Keratinocyte (primary cell): ENCODE measurements around the gene AFDN. TPM values are rescaled to one million over a fixed set of nuclear protein-coding genes. Genes with fewer than 3 reads are reported as not detected.

Experiments
- DNase-seq: peaks from one replicate; pipeline ENCODE4 v3.0.0-alpha.2; 2011; ENCODE audit warnings: low read depth, missing footprints, low spot score
- FAIRE-seq: peaks from 2 replicates; lab custom pipeline; 2011; peaks lifted over from hg19 to GRCh38; lab: Jason Lieb, UNC
- H2AFZ ChIP-seq: 2 replicates; pipeline ENCODE4 v1.6.0; 2012; ENCODE audit warnings: low read length, control low read depth, inconsistent platforms; ENCODE audit not compliant: control insufficient read depth
- H3K27ac ChIP-seq: 2 replicates; pipeline ENCODE4 v1.5.1; 2011; ENCODE audit warnings: low read length; ENCODE audit not compliant: control insufficient read depth, insufficient read depth
- H3K27me3 ChIP-seq: 3 replicates; pipeline ENCODE4 v1.6.0; 2011; ENCODE audit warnings: low read length; ENCODE audit not compliant: control insufficient read depth, insufficient read depth; ENCODE audit errors: extremely low read depth
- H3K36me3 ChIP-seq, 2 experiments: 2 replicates in 1 of 2; 3 replicates in 1 of 2; pipeline ENCODE4 v1.5.1; 2011; ENCODE audit warnings: low read length in 2 of 2, mild to moderate bottlenecking in 1 of 2; ENCODE audit not compliant: control insufficient read depth in 2 of 2, insufficient read depth in 2 of 2; ENCODE audit errors: extremely low read depth in 1 of 2
- H3K4me1 ChIP-seq: 3 replicates; pipeline ENCODE4 v1.5.1; 2011; ENCODE audit warnings: low read length; ENCODE audit not compliant: control insufficient read depth, insufficient read depth; ENCODE audit errors: extremely low read depth
- H3K4me2 ChIP-seq: 3 replicates; pipeline ENCODE4 v1.6.0; 2011; ENCODE audit warnings: low read depth, low read length; ENCODE audit not compliant: control insufficient read depth, insufficient read depth; ENCODE audit errors: extremely low read depth
- H3K4me3 ChIP-seq, 3 experiments: fragments of 200-600 bp in 1 of 3; sonication (generic) in 1 of 3; 2 replicates in 2 of 3; 3 replicates in 1 of 3; pipeline ENCODE4 v1.5.1; 2011 to 2016; ENCODE audit warnings: low read length in 3 of 3, mild to moderate bottlenecking in 3 of 3, control low read depth in 2 of 3, inconsistent platforms in 1 of 3, low read depth in 1 of 3, mixed read lengths in 1 of 3, mixed run types in 1 of 3, moderate library complexity in 1 of 3; ENCODE audit not compliant: control insufficient read depth in 2 of 3, insufficient read depth in 2 of 3; ENCODE audit errors: extremely low read depth in 1 of 3
- H3K79me2 ChIP-seq: 2 replicates; pipeline ENCODE4 v1.6.0; 2012; ENCODE audit warnings: low read length; ENCODE audit not compliant: control insufficient read depth, insufficient read depth
- H3K9ac ChIP-seq: 3 replicates; pipeline ENCODE4 v1.6.0; 2011; ENCODE audit warnings: low read length; ENCODE audit not compliant: control insufficient read depth, insufficient read depth; ENCODE audit errors: extremely low read depth
- H3K9me1 ChIP-seq: 3 replicates; pipeline ENCODE4 v1.6.0; 2011; ENCODE audit warnings: low read length; ENCODE audit not compliant: control insufficient read depth, insufficient read depth; ENCODE audit errors: extremely low read depth
- H3K9me3 ChIP-seq: 2 replicates; pipeline ENCODE4 v1.5.1; 2012; ENCODE audit warnings: low read depth, low read length; ENCODE audit not compliant: control insufficient read depth
- H4K20me1 ChIP-seq: 3 replicates; pipeline ENCODE4 v1.6.0; 2011; ENCODE audit warnings: low read length; ENCODE audit not compliant: control insufficient read depth, insufficient read depth; ENCODE audit errors: extremely low read depth
- EZH2 ChIP-seq: IDR thresholded peaks from one replicate; pipeline ENCODE4 v1.6.1; 2012; ENCODE audit warnings: inconsistent platforms, mild to moderate bottlenecking, low read length, moderate library complexity
- dilution Hi-C: fragments of 300-500 bp; cut with MboI; formaldehyde crosslinking; loops from one replicate; pipeline ENCODE4 v1.7.0; 2020; ENCODE audit warnings: low sequenced_read_pairs; ENCODE audit not compliant: extremely low pct_ligation_motif_present
- polyA plus RNA-seq, 5 experiments: library from polyadenylated mRNA; depleted of rRNA in 3 of 5; stranded (reverse) in 3 of 5; stranded (forward) in 1 of 5; unstranded in 1 of 5; fragments of >200 nt; gene quantifications; 1 replicate in 1 of 5; 2 replicates in 3 of 5; 3 replicates in 1 of 5; pipeline versions ENCODE4 v1.2.1 to v1.2.3, GENCODE V29; 2011 to 2012; ENCODE audit warnings: missing spikeins in 2 of 5, low read depth in 1 of 5, low replicate concordance in 1 of 5
- TF ChIP-seq, protein P1 (sequence below), 3 experiments: IDR thresholded peaks in 1 of 3; conservative IDR thresholded peaks in 1 of 3; optimal IDR thresholded peaks in 1 of 3; 2 replicates in 2 of 3; 3 replicates in 1 of 3; pipeline versions ENCODE3 to v1.5.1; 2011; ENCODE audit warnings: low read length in 3 of 3, mild to moderate bottlenecking in 3 of 3, moderate library complexity in 2 of 3, control low read depth in 1 of 3, inconsistent platforms in 1 of 3; ENCODE audit not compliant: insufficient read depth in 2 of 3; ENCODE audit errors: extremely low read depth in 1 of 3

Gene AFDN
- polyA plus RNA-seq, 1 donor (not counting 4 experiments of a cell fraction or from before 2014, with no cell fraction given) = 46.5 TPM

- H3K27ac ChIP-seq = no peak overlapping the region
- no peaks in the 10 kb centered on the region for H4K20me1 ChIP-seq
- no peak overlapping the region for H3K9ac ChIP-seq
- DNase-seq = no peak
- no peak for FAIRE-seq
- H3K9me1 ChIP-seq = no peaks in the 10 kb centered on the region
- H3K9me3 ChIP-seq = no peaks in the 10 kb centered on the region
- H3K79me2 ChIP-seq = peaks cover 97% of the 10 kb centered on the region
- H3K27me3 ChIP-seq = no peaks in the 10 kb centered on the region
- no peak overlapping the region for H2AFZ ChIP-seq
- H3K36me3 ChIP-seq = no peaks in the 10 kb centered on the region
- no peak overlapping the region for H3K4me3 ChIP-seq
- TF ChIP-seq, protein P1, sequence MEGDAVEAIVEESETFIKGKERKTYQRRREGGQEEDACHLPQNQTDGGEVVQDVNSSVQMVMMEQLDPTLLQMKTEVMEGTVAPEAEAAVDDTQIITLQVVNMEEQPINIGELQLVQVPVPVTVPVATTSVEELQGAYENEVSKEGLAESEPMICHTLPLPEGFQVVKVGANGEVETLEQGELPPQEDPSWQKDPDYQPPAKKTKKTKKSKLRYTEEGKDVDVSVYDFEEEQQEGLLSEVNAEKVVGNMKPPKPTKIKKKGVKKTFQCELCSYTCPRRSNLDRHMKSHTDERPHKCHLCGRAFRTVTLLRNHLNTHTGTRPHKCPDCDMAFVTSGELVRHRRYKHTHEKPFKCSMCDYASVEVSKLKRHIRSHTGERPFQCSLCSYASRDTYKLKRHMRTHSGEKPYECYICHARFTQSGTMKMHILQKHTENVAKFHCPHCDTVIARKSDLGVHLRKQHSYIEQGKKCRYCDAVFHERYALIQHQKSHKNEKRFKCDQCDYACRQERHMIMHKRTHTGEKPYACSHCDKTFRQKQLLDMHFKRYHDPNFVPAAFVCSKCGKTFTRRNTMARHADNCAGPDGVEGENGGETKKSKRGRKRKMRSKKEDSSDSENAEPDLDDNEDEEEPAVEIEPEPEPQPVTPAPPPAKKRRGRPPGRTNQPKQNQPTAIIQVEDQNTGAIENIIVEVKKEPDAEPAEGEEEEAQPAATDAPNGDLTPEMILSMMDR (optimal IDR thresholded peaks at IDR 0.05 in 1 of 3, IDR thresholded peaks at IDR 0.05 in 1 of 3, conservative IDR thresholded peaks at IDR 0.05 in 1 of 3; ENCODE audit: extremely low read depth in 1 of 3, insufficient read depth in 2 of 3, low read length in 3 of 3) = no peak
- no peak for TF ChIP-seq EZH2
- dilution Hi-C loops = no loop called here
- no peak overlapping the region for H3K4me2 ChIP-seq
- no peaks in the 10 kb centered on the region for H3K4me1 ChIP-seq
Observed at GRCh38 chr6:167841981-167842380, 15.3 kb downstream of the AFDN start.

DNA sequence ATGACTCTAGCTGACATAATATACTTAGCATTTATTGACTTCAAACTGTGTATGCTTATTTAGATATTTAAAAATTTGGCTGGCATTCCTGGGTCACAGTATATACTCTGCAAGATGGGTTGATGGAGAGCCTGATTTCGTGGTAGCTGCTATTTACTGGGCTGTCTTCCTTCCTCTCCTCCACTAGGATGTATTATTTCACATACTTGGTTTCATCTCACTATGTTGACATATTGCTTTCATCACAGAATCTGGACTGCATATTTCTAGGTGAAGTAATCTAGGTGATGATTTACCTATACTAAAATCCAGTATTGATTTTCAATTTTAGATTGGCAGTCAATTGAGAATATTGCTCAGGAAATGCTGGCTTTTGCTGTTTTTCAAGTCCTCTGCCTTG lies 15.7 kb downstream of the AFDN start:
- H3K9me1 ChIP-seq = no peaks in the 10 kb centered on the region
- no peaks in the 10 kb centered on the region for H4K20me1 ChIP-seq
- no peak overlapping the region for H3K9ac ChIP-seq
- no peak overlapping the region for H3K4me3 ChIP-seq
- no peaks in the 10 kb centered on the region for H3K36me3 ChIP-seq
- no peaks in the 10 kb centered on the region for H3K9me3 ChIP-seq
- TF ChIP-seq EZH2 = no peak
- TF ChIP-seq, protein P1 (optimal IDR thresholded peaks at IDR 0.05 in 1 of 3, IDR thresholded peaks at IDR 0.05 in 1 of 3, conservative IDR thresholded peaks at IDR 0.05 in 1 of 3; ENCODE audit: extremely low read depth in 1 of 3, insufficient read depth in 2 of 3, low read length in 3 of 3) = no peak
- FAIRE-seq (no peak), DNase-seq (no peak)
- H3K79me2 ChIP-seq = peaks cover 98% of the 10 kb centered on the region
- H3K27ac ChIP-seq = no peak overlapping the region
- H2AFZ ChIP-seq = no peak overlapping the region
- no peaks in the 10 kb centered on the region for H3K4me1 ChIP-seq
- dilution Hi-C loops = no loop called here
- H3K4me2 ChIP-seq = no peak overlapping the region
- no peaks in the 10 kb centered on the region for H3K27me3 ChIP-seq
